Muscle layer of duodenum (tissue), 2 donors: ENCODE measurements around the gene LHFPL6.

Experiments
- H3K27ac ChIP-seq: one replicate; pipeline ENCODE4 v1.7.0; 2013; ENCODE audit warnings: mild to moderate bottlenecking, low read length
- H3K27me3 ChIP-seq: one replicate; pipeline ENCODE4 v1.7.0; 2013; ENCODE audit warnings: low read depth, mild to moderate bottlenecking, control low read depth, low read length
- H3K36me3 ChIP-seq, 2 donors: one replicate each; pipeline ENCODE4 v1.7.0; 2013; ENCODE audit warnings: low read length in 2 of 2, control low read depth in 1 of 2, mild to moderate bottlenecking in 1 of 2; ENCODE audit not compliant: insufficient read depth in 2 of 2, control insufficient read depth in 1 of 2
- H3K4me1 ChIP-seq, 2 donors: one replicate each; pipeline ENCODE4 v1.7.0; 2013; ENCODE audit warnings: low read length in 2 of 2, mild to moderate bottlenecking in 2 of 2, control low read depth in 1 of 2, moderate library complexity in 1 of 2; ENCODE audit not compliant: insufficient read depth in 2 of 2, control insufficient read depth in 1 of 2
- H3K4me3 ChIP-seq, 2 donors: one replicate each; pipeline ENCODE4 v1.7.0; 2013; ENCODE audit warnings: low read length in 2 of 2, low read depth in 1 of 2, mild to moderate bottlenecking in 1 of 2
- H3K9me3 ChIP-seq, 2 donors: one replicate each; pipeline ENCODE4 v1.7.0; 2013; ENCODE audit warnings: low read length in 2 of 2, control low read depth in 1 of 2, mild to moderate bottlenecking in 1 of 2; ENCODE audit not compliant: control insufficient read depth in 1 of 2
- donor health status: healthy.

The LHFPL6 gene

DNA sequence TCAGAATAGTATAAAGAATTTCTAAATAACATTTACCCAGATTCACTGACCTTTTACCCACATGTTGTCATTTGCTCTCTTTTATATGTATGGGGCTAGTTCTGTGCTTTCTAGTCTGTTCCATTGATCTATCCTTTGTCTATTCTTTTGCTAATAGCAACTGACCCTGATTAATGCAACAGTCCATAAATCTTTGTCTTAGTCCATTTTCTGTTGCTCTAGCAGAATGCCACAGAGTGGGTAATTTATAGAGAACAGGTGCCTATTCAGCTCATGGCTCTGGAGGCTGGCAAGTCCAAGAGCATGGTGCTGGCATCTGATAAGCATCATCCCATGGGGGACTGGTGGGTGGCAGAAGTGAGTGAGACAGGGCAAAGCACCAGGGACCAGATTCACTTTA lies 52.1 kb downstream of the LHFPL6 start:
- H3K4me1 ChIP-seq, result no peaks in the 10 kb centered on the region
- no peak overlapping the region for H3K4me3 ChIP-seq
- no peaks in the 10 kb centered on the region for H3K27me3 ChIP-seq
- no peaks in the 10 kb centered on the region for H3K9me3 ChIP-seq
- H3K27ac ChIP-seq, result no peak overlapping the region
- H3K36me3 ChIP-seq, result peaks cover 0 to 4% of the 10 kb centered on the region in 2 donors

- H3K36me3 ChIP-seq, result no peaks in the 10 kb centered on the region
- no peaks in the 10 kb centered on the region for H3K4me1 ChIP-seq
- H3K4me3 ChIP-seq, result no peak overlapping the region
- H3K9me3 ChIP-seq, result no peaks in the 10 kb centered on the region
- H3K27ac ChIP-seq, result no peak overlapping the region
- H3K27me3 ChIP-seq, result no peaks in the 10 kb centered on the region
Observed at GRCh38 chr13:39547108-39547507, 55.9 kb downstream of the LHFPL6 start.

DNA sequence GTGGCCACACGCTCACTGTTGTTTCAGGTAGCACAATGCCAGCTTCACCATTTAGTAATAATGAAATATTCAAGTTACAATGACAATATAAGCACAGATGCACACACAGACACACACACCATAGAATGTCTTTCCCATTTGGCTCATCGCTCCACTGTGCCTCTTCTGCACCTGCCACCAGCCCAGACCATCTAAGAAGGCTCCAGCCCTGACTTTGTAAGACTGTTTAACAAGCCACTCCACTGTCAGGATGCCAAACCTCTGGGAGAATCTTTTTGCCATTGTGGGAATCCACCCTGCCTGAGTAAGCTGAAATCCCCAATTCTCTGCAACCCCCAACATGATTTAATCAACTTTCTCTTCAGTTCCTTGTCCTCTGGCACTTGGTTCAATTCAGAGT lies 60.6 kb downstream of the LHFPL6 start:
- Histone ChIP-seq H3K27me3 (no peaks in the 10 kb centered on the region), H3K36me3 (no peaks in the 10 kb centered on the region), H3K9me3 (no peaks in the 10 kb centered on the region), H3K27ac (no peak overlapping the region), H3K4me1 (no peaks in the 10 kb centered on the region), H3K4me3 (no peak overlapping the region)

- Histone ChIP-seq H3K4me3 (no peak overlapping the region), H3K27me3 (no peaks in the 10 kb centered on the region), H3K27ac (no peak overlapping the region), H3K9me3 (no peaks in the 10 kb centered on the region), H3K36me3 (no peaks in the 10 kb centered on the region), H3K4me1 (no peaks in the 10 kb centered on the region)
Observed at GRCh38 chr13:39540929-39541605, 61.9 kb downstream of the LHFPL6 start.

GRCh38 chr13:39538816-39539790 lies 63.9 kb downstream of the LHFPL6 start:
- H3K27ac ChIP-seq, result no peak overlapping the region
- no peak overlapping the region for H3K4me3 ChIP-seq
- no peaks in the 10 kb centered on the region for H3K9me3 ChIP-seq
- no peaks in the 10 kb centered on the region for H3K27me3 ChIP-seq
- H3K4me1 ChIP-seq, result no peaks in the 10 kb centered on the region
- H3K36me3 ChIP-seq, result no peaks in the 10 kb centered on the region

DNA sequence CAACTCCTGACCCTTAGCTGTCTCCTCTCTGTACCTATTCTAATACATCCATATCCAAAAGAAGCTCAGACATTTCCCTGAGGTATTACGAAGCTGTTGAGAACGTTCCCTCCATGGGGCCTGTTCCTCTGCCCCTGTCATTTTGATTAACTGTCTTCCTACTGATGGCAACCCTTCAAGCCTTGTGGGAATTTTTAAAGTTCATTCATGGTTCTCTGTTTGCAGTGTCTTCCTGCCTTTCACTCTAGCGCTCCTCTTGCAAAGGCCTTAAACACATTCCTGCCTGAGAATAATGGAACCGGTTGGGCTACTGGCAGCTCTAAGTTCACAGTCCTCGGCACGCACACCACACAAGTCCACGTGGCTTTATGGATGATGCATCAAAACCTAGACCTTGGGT lies 66.1 kb downstream of the LHFPL6 start:
- no peaks in the 10 kb centered on the region for H3K27me3 ChIP-seq
- no peak overlapping the region for H3K4me3 ChIP-seq
- no peak overlapping the region for H3K27ac ChIP-seq
- H3K36me3 ChIP-seq, result no peaks in the 10 kb centered on the region
- H3K9me3 ChIP-seq, result no peaks in the 10 kb centered on the region
- H3K4me1 ChIP-seq, result no peaks in the 10 kb centered on the region

DNA sequence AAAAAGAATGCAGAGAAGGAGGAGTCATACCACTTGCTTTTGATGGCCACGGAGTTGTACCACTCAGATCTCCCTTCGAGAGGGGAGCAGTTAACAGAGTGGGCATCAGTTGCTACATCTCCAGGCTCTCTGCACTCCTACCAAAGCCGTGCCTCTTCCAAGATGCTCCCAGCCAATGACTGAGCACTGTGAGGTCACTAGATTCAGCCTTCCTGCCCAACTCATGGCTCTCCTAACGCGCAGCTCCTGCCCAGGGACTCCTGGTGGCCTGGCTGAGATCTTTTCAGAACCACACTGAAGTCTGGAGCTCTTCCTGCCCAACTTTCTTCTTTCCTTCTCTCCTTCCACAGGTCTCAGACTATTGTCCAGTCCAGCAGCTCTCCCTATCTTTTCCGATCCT lies 66.7 kb downstream of the LHFPL6 start:
- Histone ChIP-seq H3K36me3 (no peaks in the 10 kb centered on the region), H3K4me3 (no peak overlapping the region), H3K4me1 (peaks cover under 1 to 6% of the 10 kb centered on the region in 2 donors), H3K27ac (no peak overlapping the region), H3K9me3 (no peaks in the 10 kb centered on the region), H3K27me3 (no peaks in the 10 kb centered on the region)

GRCh38 chr13:39533651-39534150 lies 69.3 kb downstream of the LHFPL6 start:
- H3K4me3 ChIP-seq, result no peak overlapping the region
- H3K27ac ChIP-seq, result no peak overlapping the region
- no peaks in the 10 kb centered on the region for H3K9me3 ChIP-seq
- H3K27me3 ChIP-seq, result no peaks in the 10 kb centered on the region
- no peaks in the 10 kb centered on the region for H3K36me3 ChIP-seq
- H3K4me1 ChIP-seq, result peaks cover 6 to 17% of the 10 kb centered on the region in 2 donors

DNA sequence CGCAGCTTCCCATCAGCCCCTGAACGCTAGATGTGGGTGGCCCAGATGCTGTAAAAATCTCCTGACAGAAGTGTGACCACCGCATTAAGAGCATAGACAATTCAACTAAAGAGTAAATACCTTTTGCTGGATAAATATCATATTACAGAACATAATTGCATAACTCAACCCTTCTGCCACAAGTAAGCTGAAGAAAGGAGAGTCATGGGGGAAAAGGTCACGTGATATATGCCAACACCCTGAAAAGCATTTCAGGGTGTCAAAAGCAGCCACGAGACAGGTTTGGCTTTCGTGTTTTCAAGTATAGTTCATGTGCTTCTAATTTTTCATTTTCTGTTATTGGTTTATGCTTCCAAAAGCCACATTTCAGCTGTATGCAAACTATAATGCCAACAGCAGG lies 71.3 kb downstream of the LHFPL6 start:
- Histone ChIP-seq H3K36me3 (no peaks in the 10 kb centered on the region), H3K4me1 (peaks cover 6 to 17% of the 10 kb centered on the region in 2 donors), H3K27ac (no peak overlapping the region), H3K9me3 (no peaks in the 10 kb centered on the region), H3K27me3 (no peaks in the 10 kb centered on the region), H3K4me3 (no peak overlapping the region)

GRCh38 chr13:39530916-39531315 lies 72.1 kb downstream of the LHFPL6 start:
- no peaks in the 10 kb centered on the region for H3K36me3 ChIP-seq
- H3K4me3 ChIP-seq, result no peak overlapping the region
- H3K27ac ChIP-seq, result no peak overlapping the region
- no peaks in the 10 kb centered on the region for H3K27me3 ChIP-seq
- no peaks in the 10 kb centered on the region for H3K9me3 ChIP-seq
- peaks cover 6 to 17% of the 10 kb centered on the region in 2 donors for H3K4me1 ChIP-seq

DNA sequence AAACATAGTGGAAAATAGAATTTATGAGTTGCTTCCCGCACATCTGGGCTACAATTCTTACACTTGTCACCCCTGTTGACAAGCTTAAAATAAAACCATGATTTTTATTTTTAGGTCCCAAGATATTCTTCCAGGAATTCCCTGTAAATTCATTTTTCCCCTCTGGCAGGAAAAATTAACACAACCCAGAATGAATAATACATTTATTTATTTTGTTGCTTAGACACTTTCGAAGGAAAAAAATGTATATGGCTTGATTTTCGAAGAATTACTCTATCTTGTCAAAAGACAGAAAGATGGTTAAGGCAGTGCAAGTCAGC lies 74.4 kb downstream of the LHFPL6 start:
- Histone ChIP-seq H3K36me3 (no peaks in the 10 kb centered on the region), H3K9me3 (no peaks in the 10 kb centered on the region), H3K4me3 (no peak overlapping the region), H3K27ac (no peak overlapping the region), H3K4me1 (peaks cover 6 to 17% of the 10 kb centered on the region in 2 donors), H3K27me3 (no peaks in the 10 kb centered on the region)
